ENCODE data around the gene HPS1.

GRCh38 chr10:98478430-98479222, 31.9 kb upstream of the HPS1 start:
- TF ChIP-seq CTCF (IDR thresholded peaks at IDR 0.05 in 8 of 11, conservative IDR thresholded peaks at IDR 0.05 in 3 of 11) = no peak
- TF ChIP-seq POLR2A (IDR thresholded peaks at IDR 0.05) = no peak
- no peak for TF ChIP-seq POLR2AphosphoS5 (IDR thresholded peaks at IDR 0.05)
